GM12873 (cell line): ENCODE data around the gene CYB5A.

ENCODE experiments used
- CTCF ChIP-seq: IDR thresholded peaks from 2 replicates; pipeline ENCODE4 v1.5.1; 2012; ENCODE audit warnings: low read depth, mild to moderate bottlenecking, moderate library complexity, low read length, control low read depth; ENCODE audit not compliant: insufficient read depth; ENCODE audit errors: missing control alignments

The CYB5A gene

DNA sequence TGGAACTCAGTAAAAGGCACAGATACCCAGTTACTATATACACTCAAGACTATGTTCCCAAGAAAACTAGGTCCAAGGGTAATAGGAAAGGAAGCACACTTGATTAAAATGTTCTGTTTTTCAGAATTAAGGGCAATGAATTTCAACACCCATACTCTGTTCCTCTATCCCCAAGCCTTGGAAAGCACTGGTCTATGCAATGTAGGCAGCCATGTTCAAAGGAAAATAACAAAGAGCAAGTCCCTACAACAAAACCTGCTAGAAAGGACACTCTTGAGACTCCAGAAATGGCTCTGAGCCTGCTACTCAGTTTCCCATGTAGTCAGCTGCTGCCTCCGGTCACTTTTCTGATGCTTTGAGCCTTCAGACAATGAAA is 6.8 kb downstream of the CYB5A start:
- no peak for TF ChIP-seq CTCF

DNA sequence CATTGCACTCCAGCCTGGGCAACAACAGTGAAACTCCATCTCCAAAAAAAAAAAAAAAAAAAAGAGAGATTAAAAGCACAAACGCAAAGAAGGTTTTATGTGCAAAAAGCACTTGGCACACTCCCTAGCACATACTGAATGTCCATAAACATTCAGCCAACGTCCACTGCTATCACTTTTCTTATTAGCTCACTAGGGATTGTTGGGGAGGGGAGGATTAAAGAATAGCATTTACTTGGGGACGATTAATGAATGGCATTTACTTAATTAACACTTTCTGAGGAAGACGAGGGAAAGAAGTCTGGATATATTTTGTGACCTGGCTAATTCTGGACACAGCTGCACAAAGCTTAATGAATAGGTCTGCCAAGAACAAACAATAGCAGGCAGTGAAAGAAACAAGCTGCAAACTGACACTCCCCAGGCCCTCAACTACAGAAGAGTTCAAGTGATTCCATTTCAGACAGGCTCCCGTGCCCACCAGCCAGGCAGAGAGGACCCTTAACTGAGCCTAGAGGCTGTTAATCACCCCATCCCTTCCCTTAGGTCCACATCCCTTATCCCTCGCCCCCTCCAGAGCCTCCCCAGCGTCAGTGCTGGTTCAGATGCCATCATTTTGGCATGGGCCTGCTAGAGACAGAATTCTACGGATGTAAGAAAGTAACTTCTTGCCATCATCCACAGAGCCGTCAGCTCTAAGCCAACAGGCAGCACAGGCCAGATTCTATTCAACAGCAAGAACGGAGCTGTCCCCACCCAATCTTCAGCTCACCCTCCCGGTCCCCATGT is 7.4 kb downstream of the CYB5A start:
- TF ChIP-seq CTCF: no peak

DNA sequence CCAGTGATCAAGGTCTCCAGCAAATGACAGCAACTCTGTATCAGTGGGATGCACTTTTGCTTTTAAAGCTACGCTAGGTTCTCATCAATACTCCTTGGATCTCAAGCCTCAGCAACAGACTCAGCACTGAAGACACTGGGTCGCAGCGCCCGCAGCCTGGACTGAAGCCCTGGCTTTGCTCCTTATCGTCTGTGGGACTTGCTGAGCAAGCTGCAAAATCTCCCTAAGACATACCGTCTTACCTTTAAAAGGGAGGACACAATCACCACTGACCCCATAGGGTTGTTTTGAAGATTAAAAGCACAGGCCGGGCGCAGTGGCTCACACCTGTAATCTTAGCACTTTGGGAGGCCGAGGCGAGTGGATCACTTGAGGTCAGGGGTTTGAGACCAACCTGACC is 8.1 kb downstream of the CYB5A start:
- TF ChIP-seq CTCF: no peak

GRCh38 chr18:74282755-74283554 is 8.8 kb downstream of the CYB5A start:
- TF ChIP-seq CTCF: no peak

GRCh38 chr18:74281980-74282754 is 9.6 kb downstream of the CYB5A start:
- no peak for TF ChIP-seq CTCF

DNA sequence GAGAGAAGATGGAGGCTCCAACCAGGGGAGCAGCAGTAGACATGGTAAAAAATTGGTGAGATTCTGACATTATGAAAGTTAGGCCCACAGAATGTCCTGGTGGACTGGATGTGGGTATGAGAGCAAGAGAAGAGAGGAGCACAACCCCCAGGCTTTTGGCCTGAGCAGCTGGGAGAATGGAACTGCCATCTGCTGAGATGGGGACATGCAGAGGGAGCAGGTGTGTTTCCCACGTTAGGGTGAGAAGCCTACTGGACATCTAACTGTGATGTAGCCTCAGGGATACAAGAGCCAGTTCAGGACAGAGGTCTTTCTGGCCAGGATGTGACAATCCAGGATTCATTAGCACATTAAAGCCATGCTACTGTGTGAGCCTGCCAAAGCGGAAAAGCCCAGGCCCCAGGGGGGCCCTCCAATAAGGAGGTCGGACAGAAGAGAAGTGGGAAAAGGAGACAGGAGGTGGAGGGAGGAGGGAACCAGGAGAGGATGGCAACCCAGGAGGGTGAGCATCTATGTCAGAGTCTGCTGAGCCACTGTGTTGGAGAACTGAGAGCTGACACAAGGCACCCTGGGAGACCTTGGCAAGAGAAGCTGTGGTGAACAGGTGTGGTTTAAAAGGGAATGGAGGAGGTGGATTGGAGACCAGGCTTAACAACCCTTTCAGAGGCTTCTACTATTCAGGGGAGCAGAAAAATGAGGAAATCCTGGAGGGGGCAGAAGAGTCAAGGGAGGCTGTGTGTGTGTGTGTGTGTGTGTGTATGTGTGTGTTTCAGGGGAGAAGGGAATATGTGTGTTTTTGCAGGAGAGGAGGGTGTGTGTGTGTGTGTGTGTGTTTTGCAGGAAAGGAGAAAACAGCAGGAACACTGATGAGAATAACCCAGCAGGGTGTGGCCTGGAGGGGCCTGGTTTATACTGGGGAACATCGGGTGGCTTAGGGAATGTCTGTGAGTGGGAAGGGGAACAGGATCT is 10.5 kb downstream of the CYB5A start:
- TF ChIP-seq CTCF: no peak
